Colonic mucosa (tissue), 4 donors: ENCODE results near the gene KCNIP4. TPM values are rescaled to one million over a fixed set of nuclear protein-coding genes. Genes with fewer than 3 reads are reported as not detected.

Experiments used
- DNase-seq: peaks from one replicate; pipeline ENCODE4 v3.0.0-alpha.2; 2020
- H3K27ac ChIP-seq: fragments of 200-600 bp; one replicate; pipeline ENCODE4 v1.8.0; 2021
- H3K27me3 ChIP-seq: fragments of 200-600 bp; one replicate; pipeline ENCODE4 v1.8.0; 2021
- H3K36me3 ChIP-seq: fragments of 200-600 bp; one replicate; pipeline ENCODE4 v1.8.0; 2021
- H3K4me1 ChIP-seq: fragments of 200-600 bp; one replicate; pipeline ENCODE4 v1.8.0; 2021; ENCODE audit warnings: mild to moderate bottlenecking
- H3K4me3 ChIP-seq: fragments of 200-600 bp; one replicate; pipeline ENCODE4 v1.8.0; 2021
- H3K9ac ChIP-seq, 2 donors: one replicate each; pipeline ENCODE4 v1.7.0; 2013; ENCODE audit warnings: control low read depth in 2 of 2, low read depth in 2 of 2, low read length in 2 of 2
- H3K9me3 ChIP-seq: fragments of 200-600 bp; one replicate; pipeline ENCODE4 v1.8.0; 2021
- intact Hi-C: fragments of 100-400 bp; cut with DNase I; formaldehyde crosslinking; loops from one replicate; pipeline ENCODE4 v1.14.1; 2022
- total RNA-seq, 2 donors: library from RNA; stranded (reverse); fragmentation: NEBNext Ultra II Directional in 1 of 2; extraction: Animal tissue kit (Norgen Biotek cat#: 25700) in 1 of 2; gene quantifications; one replicate each; pipeline ENCODE4 v1.2.1, GENCODE V29; 2021
- TF ChIP-seq, protein P1 (sequence below): fragments of 200-600 bp; IDR thresholded peaks from one replicate; pipeline ENCODE4 v1.8.0; 2022; ENCODE audit warnings: antibody characterized with exemption, mild to moderate bottlenecking
- donor health status: healthy.
- donor health status: DM: no; HTN: no; CAD: no.
- donor health status: DM: no; HTN: no; CAD: no.

The KCNIP4 gene
- total RNA-seq, 2 donors from 2014 or later = 0.67 to 1.2 TPM

DNA sequence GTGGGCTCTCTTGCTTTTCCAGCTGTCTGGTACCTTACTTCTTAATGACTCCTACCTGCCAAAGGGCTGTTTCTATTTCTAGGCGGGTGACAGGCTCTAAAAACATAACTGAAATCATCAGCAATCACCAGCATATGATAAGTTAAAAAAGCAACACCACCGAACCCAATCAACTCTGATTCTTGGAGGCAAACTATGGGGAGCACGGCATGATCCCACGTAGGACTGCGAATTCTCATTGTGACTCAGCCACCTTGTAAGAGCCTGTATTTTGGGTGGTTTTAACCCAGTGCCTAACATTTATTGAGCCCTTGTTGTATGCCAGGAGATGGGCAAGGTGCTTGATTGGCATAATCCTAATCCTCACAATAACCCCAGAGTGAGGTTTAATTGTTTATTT lies 1091.5 kb downstream of the KCNIP4 start:
- no peaks in the 10 kb centered on the region for H3K9me3 ChIP-seq
- DNase-seq = no peak
- H3K27me3 ChIP-seq = no peaks in the 10 kb centered on the region
- no peak overlapping the region for H3K27ac ChIP-seq
- no peak overlapping the region for H3K9ac ChIP-seq
- intact Hi-C loops = no loop called here
- H3K36me3 ChIP-seq = no peaks in the 10 kb centered on the region
- H3K4me3 ChIP-seq = no peak overlapping the region
- TF ChIP-seq, protein P1, sequence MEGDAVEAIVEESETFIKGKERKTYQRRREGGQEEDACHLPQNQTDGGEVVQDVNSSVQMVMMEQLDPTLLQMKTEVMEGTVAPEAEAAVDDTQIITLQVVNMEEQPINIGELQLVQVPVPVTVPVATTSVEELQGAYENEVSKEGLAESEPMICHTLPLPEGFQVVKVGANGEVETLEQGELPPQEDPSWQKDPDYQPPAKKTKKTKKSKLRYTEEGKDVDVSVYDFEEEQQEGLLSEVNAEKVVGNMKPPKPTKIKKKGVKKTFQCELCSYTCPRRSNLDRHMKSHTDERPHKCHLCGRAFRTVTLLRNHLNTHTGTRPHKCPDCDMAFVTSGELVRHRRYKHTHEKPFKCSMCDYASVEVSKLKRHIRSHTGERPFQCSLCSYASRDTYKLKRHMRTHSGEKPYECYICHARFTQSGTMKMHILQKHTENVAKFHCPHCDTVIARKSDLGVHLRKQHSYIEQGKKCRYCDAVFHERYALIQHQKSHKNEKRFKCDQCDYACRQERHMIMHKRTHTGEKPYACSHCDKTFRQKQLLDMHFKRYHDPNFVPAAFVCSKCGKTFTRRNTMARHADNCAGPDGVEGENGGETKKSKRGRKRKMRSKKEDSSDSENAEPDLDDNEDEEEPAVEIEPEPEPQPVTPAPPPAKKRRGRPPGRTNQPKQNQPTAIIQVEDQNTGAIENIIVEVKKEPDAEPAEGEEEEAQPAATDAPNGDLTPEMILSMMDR = no peak
- H3K4me1 ChIP-seq = no peaks in the 10 kb centered on the region

DNA sequence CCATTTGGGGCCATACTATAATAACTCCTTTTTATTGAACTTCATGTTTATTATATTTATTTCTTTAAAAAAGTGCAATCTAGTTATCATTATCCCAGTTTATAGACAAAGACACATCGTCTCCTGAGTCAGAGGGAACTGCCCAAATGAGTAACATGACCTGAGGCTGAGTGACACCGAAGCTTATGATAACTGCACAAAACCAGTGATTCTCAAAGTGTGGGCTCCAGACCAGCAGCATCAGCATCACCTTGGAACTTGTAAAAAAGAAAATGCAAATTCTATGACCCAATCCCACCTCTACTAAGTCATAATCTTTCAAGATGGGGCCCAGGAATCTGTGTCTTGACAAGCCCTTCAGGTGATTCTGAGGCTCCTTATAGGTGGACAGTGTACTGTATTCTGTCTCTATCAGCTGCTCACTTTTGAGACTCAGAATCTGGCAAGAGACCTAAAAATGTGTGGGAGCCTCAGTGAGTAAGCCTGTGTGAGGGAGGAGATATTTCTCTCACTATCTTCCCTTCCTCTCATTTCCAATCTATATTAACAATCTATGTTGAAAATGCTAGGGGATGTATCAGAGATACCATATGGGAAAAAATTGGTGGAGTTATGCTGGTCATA lies 1101.3 kb downstream of the KCNIP4 start:
- Histone ChIP-seq H3K36me3 (no peaks in the 10 kb centered on the region), H3K9me3 (no peaks in the 10 kb centered on the region), H3K4me1 (no peaks in the 10 kb centered on the region), H3K27me3 (no peaks in the 10 kb centered on the region), H3K27ac (no peak overlapping the region), H3K4me3 (no peak overlapping the region), H3K9ac (no peak overlapping the region)
- TF ChIP-seq, protein P1 = no peak
- intact Hi-C loops = no loop called here
- DNase-seq = no peak

DNA sequence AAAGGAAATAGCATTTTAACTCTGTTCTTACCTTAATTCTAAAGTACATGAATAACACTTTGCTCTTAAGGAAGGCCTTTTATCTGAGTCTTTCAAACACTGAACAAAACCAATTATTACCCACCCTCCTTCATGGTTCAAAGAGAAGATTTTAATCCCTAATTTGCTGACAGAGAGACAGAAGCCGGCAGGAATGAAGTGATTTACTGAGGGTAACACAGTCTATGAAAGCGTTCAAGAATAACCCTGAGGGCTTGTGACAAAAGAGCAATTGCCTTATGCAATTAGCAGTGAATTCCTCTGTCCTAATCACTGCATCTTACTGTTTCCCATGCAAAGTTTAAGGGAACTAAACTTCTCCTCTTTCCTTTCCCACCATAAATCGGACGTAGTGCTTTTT lies 1104.3 kb downstream of the KCNIP4 start:
- H3K4me1 ChIP-seq = no peaks in the 10 kb centered on the region
- TF ChIP-seq, protein P1 = no peak

DNA sequence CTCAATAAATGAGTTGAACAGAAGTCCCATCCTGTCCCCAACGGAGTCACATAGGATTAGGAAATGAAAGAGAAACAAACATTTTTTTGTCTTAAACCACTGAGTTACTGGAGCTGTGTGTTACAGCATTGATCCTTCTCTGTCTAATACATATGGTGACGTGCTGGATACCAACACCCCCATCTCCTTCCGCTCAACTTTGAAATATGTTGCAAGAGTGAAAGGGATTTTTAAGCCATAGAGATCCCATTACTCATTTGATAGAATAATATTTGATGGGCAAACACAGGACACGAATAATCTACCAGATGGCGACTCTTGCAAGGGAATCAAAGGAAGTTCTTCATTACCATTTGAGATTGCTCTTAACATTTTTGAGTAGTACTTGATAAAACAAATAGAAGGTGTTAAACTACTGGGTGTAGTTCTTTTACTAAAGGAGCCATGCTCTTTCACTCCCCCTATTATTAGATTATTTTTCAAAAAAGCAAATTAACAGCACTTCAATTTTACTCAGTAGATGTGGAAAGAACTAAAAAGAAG lies 1107.9 kb downstream of the KCNIP4 start:
- Histone ChIP-seq H3K27me3 (no peaks in the 10 kb centered on the region), H3K27ac (no peak overlapping the region), H3K9ac (no peak overlapping the region), H3K4me1 (no peaks in the 10 kb centered on the region), H3K9me3 (no peaks in the 10 kb centered on the region), H3K4me3 (no peak overlapping the region), H3K36me3 (no peaks in the 10 kb centered on the region)
- TF ChIP-seq, protein P1 = no peak
- intact Hi-C loops = no loop called here
- DNase-seq = no peak

More for the DNA sequence above, 1104.3 kb downstream of the KCNIP4 start:
- Histone ChIP-seq H3K27ac (no peak overlapping the region), H3K9me3 (no peaks in the 10 kb centered on the region), H3K9ac (no peak overlapping the region), H3K36me3 (no peaks in the 10 kb centered on the region), H3K27me3 (no peaks in the 10 kb centered on the region), H3K4me3 (no peak overlapping the region)
- intact Hi-C loops = no loop called here
- DNase-seq = no peak

DNA sequence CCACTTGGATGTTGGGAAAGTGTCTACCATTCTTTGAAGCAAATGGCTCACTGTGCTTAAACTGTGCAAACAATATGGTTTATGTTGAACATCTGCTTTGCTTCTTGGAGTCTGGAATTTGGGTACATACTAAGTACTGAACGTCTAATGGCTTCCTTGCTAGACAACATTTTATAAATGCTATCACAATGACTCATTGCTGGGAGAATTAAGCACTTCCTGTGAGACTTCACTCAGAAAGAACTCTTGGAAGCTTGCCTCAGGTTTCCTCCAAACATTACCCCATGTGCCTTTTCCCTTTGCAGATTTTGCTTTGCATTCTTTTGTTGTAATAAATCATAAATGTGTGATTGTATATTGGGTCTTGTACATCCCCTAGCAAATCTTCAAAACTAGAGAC lies 1108.6 kb downstream of the KCNIP4 start:
- DNase-seq = no peak
- TF ChIP-seq, protein P1 = no peak
- Histone ChIP-seq H3K4me1 (no peaks in the 10 kb centered on the region), H3K4me3 (no peak overlapping the region), H3K9me3 (no peaks in the 10 kb centered on the region), H3K36me3 (no peaks in the 10 kb centered on the region), H3K9ac (no peak overlapping the region), H3K27me3 (no peaks in the 10 kb centered on the region), H3K27ac (no peak overlapping the region)
- intact Hi-C loops = no loop called here
